ENCODE measurements around the gene THAP10. TPM values are rescaled to one million over a fixed set of nuclear protein-coding genes. Genes with fewer than 3 reads are reported as not detected.
"Not testable (repeated sequence)": the region's sequence is repeated elsewhere in the genome, so short reads cannot be mapped to it uniquely, and the experiment has no call there.

THAP10 gene
- total and polyA plus RNA-seq, 11 donors: 1.7 to 5.9 (median 5.1) TPM

DNA sequence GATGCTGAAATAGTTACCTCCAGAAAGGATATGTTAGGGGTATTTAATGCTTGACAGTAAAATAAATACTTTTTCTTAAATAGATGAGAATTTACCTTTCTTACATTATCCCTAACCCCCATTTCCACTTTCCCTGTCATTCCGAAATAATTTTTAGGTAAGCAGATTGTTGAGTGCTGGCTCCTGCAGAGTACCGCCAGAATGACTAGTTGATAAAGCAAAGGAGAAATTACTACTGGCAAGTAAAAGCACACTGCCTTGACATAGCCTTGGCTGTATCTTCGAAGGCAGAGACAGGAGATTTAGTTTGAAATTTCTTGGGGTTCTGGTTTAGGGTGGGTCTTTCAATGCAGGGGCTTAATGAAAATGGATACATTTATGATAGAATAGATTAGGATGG is 41.2 kb upstream of the THAP10 start:
- H3K27ac ChIP-seq: no peak overlapping the region
- WGBS, 4 donors: 63 to 72% (median 69%) methylated on average over 3 of the region's 3 CpGs
- ATAC-seq: no peak
- no peak for DNase-seq
- peaks cover 0 to 7% (median 2%) of the 10 kb centered on the region in 12 donors for H3K4me1 ChIP-seq
- no peaks in the 10 kb centered on the region for H3K36me3 ChIP-seq
- no peak overlapping the region for H3K4me3 ChIP-seq
- no peaks in the 10 kb centered on the region for H3K27me3 ChIP-seq
- intact Hi-C loops (cut with DNase I): no loop called here
- H3K9me3 ChIP-seq: no peaks in the 10 kb centered on the region
- TF ChIP-seq CTCF (IDR thresholded peaks at IDR 0.05) (no peak), POLR2A (IDR thresholded peaks at IDR 0.05) (no peak)

DNA sequence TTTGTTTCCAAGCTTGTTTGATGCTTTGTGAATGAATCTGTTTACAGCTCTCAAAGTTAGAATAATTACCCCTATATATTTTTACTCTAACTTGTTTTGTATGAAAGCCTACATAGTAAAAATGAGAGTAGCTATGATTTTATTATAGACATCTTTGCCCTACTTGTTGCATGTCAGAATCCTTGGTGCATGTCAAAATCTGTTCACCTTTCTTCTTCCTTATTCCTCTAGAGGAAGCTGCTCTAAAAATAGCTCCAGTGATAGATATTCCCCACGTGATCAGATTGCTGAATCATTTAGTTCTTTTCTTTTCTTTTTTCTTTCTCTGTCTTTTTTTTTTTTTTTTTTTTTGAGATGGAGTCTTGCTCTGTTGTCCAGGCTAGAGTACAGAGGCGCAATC is 40.2 kb upstream of the THAP10 start:
- intact Hi-C loops (cut with DNase I): no loop called here
- 57 to 61% (median 59%) methylated on average over 2 of the region's 2 CpGs for WGBS, 4 donors
- H3K9me3 ChIP-seq: no peaks in the 10 kb centered on the region
- H3K4me3 ChIP-seq: no peak overlapping the region
- H3K36me3 ChIP-seq: no peaks in the 10 kb centered on the region
- peaks cover 0 to 7% (median 2%) of the 10 kb centered on the region in 12 donors for H3K4me1 ChIP-seq
- no peak overlapping the region for H3K27ac ChIP-seq
- H3K27me3 ChIP-seq: no peaks in the 10 kb centered on the region
- ATAC-seq (no peak), DNase-seq (no peak)
- TF ChIP-seq POLR2A (IDR thresholded peaks at IDR 0.05) (no peak), CTCF (IDR thresholded peaks at IDR 0.05) (no peak)

GRCh38 chr15:70931821-70932220 is 39.6 kb upstream of the THAP10 start:
- Histone ChIP-seq H3K36me3 (no peaks in the 10 kb centered on the region), H3K4me1 (peaks cover 0 to 7% (median 2%) of the 10 kb centered on the region in 12 donors), H3K27me3 (no peaks in the 10 kb centered on the region), H3K4me3 (no peak overlapping the region), H3K27ac (no peak overlapping the region), H3K9me3 (no peaks in the 10 kb centered on the region)
- no peak for DNase-seq
- intact Hi-C loops (cut with DNase I): no loop called here
- TF ChIP-seq CTCF (IDR thresholded peaks at IDR 0.05) (no peak), POLR2A (IDR thresholded peaks at IDR 0.05) (no peak)
- ATAC-seq: no peak

DNA sequence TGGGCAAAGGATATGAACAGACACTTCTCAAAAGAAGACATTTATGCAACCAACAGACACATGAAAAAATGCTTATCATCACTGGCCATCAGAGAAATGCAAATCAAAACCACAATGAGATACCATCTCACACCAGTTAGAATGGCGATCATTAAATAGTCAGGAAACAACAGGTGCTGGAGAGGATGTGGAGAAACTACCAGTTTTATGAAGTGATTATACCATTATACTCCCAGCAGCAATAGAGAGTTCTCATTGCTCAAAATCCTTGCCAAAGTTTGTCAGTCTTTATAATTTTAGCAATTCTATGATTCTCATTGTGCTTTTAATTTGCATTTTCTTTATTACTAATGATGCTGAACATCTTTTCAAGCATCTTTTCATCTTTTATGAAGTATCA is 34.7 kb upstream of the THAP10 start:
- H3K4me1 ChIP-seq; ATAC-seq; H3K36me3 ChIP-seq; intact Hi-C loops (cut with DNase I); H3K9me3 ChIP-seq; H3K4me3 ChIP-seq; H3K27ac ChIP-seq; H3K27me3 ChIP-seq; DNase-seq: not testable (repeated sequence)
- 79 to 91% (median 84%) methylated on average over 1 of the region's 1 CpG for WGBS, 4 donors

- no peak for ATAC-seq
- 83 to 87% (median 84%) methylated on average over 2 of the region's 2 CpGs for WGBS, 4 donors
- H3K27ac ChIP-seq: no peak overlapping the region
- DNase-seq: no peak
- H3K27me3 ChIP-seq: no peaks in the 10 kb centered on the region
- H3K36me3 ChIP-seq: no peaks in the 10 kb centered on the region
- H3K4me1 ChIP-seq: peaks cover 0 to 4% (median 0%) of the 10 kb centered on the region in 12 donors
- no peaks in the 10 kb centered on the region for H3K9me3 ChIP-seq
- H3K4me3 ChIP-seq: no peak overlapping the region
- TF ChIP-seq CTCF (IDR thresholded peaks at IDR 0.05): no peak
- no peak for TF ChIP-seq POLR2A (IDR thresholded peaks at IDR 0.05)
- intact Hi-C loops (cut with DNase I): no loop called here
Measured at GRCh38 chr15:70923311-70924080, 31.3 kb upstream of the THAP10 start.

All from heart left ventricle (tissue), 16 donors.